Stimulated activated CD8-positive, alpha-beta memory T cell treated with anti-CD3 and anti-CD28 coated beads, Interleukin-7, amount 100 ng/mL, for 24 hours (primary cell): ENCODE measurements around the gene CAPN9.

Experiments used
- DNase-seq: peaks from one replicate; pipeline ENCODE4 v3.0.0-alpha.2; 2020; ENCODE audit warnings: low read depth

CAPN9 gene

GRCh38 chr1:230800891-230801840 is 54.0 kb downstream of the CAPN9 start:
- DNase-seq, result no peak

- no peak for DNase-seq
Observed at GRCh38 chr1:230804396-230804795, 57.2 kb downstream of the CAPN9 start.

- no peak for DNase-seq
Observed at GRCh38 chr1:230806552-230806951, 59.4 kb downstream of the CAPN9 start.

- no peak for DNase-seq
Observed at GRCh38 chr1:230807029-230807428, 59.8 kb downstream of the CAPN9 start.

- DNase-seq, result no peak
Observed at GRCh38 chr1:230807561-230808280, 60.5 kb downstream of the CAPN9 start.

GRCh38 chr1:230808281-230808872 is 61.2 kb downstream of the CAPN9 start:
- DNase-seq, result no peak

- DNase-seq, result no peak
Observed at GRCh38 chr1:230809256-230809990, 62.2 kb downstream of the CAPN9 start.

DNA sequence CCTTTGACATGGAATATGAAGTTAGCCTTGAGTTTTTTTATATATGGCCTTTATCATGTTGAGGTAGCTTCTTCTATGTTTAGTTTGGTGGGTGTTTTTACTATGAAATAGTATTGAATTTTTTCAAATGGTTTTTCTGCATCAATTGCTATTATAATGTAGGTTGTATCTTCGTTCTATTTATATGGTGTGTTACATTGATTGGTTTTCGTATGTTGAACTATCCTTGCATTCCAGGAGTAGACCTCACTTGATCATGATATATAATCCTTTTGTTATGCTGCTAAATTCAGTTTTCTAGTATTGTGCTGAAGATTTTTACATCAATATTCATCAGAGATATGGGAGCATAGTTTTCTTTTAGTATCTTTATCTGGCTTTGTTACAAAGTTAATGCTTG is 65.4 kb downstream of the CAPN9 start:
- DNase-seq, result no peak

GRCh38 chr1:230814949-230815692 is 67.9 kb downstream of the CAPN9 start:
- no peak for DNase-seq

- DNase-seq, result no peak
Observed at GRCh38 chr1:230816018-230816417, 68.8 kb downstream of the CAPN9 start.

- DNase-seq, result no peak
Observed at GRCh38 chr1:230818367-230818766, 71.2 kb downstream of the CAPN9 start.

DNA sequence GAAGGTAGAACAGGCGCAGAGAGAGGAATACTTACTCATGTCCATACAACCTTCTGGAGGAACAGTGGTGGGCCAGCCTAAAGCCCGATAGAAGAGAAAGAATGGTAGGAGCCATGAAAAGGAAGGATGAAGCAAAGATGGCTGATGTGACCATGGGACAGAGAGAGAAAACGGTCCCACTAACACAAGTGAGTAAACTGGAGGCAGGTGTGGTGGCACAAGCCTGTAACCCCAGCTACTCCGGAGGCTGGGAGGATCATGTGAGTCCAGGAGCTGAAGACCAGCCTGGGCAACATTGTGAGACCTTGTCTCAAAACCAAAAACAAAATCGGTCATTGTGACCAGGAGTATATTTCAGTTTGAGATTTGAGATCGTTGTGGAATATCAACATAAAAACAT is 71.7 kb downstream of the CAPN9 start:
- no peak for DNase-seq

- no peak for DNase-seq
Observed at GRCh38 chr1:230819976-230820375, 72.8 kb downstream of the CAPN9 start.

- DNase-seq, result no peak
Observed at GRCh38 chr1:230820568-230820967, 73.4 kb downstream of the CAPN9 start.

- no peak for DNase-seq
Observed at GRCh38 chr1:230821346-230821745, 74.2 kb downstream of the CAPN9 start.

DNA sequence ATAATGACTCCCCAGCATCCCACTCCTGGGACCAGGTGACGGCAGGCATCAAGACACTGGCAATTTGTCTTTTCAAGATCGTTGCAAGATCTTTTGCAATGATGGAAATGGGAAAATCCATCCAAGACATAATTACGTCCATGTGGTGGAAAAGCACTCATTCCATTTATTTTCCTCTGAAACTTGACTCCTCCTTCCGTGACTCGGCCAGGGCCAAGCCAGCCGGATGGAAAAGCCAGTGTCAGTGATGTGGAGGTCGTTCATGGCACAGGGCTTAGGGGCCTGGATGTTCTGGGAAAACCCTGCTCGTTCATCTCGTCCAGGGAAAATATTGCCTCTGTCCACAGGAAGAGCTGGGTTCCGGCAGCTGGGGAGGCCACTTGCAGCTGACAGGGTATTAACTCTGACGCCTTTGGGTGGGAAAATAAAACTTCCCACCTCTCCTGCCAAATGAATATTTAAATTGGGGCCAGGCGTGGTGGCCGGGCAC is 74.9 kb downstream of the CAPN9 start:
- DNase-seq, result no peak

DNA sequence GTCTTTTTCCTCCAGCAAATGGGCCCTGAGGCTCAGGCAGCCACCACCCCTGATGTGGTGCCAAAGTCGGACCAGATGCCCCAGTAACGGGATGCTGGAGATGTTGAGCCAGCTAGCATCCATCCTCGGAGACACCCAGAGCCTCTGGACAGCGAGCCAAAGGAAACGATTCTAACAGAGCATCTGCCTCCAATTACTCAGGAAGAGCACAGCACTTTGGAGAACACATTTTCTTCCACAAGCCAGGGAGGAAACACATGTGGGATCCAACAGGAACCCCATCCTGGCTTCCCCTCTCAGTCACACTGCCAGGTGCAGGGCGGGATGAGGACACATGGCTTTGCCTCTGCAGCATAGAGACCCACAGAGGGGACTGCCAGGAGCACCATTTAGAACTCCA is 76.2 kb downstream of the CAPN9 start:
- no peak for DNase-seq

GRCh38 chr1:230823931-230824381 is 76.8 kb downstream of the CAPN9 start:
- DNase-seq, result no peak

- no peak for DNase-seq
Observed at GRCh38 chr1:230824551-230824918, 77.3 kb downstream of the CAPN9 start.

DNA sequence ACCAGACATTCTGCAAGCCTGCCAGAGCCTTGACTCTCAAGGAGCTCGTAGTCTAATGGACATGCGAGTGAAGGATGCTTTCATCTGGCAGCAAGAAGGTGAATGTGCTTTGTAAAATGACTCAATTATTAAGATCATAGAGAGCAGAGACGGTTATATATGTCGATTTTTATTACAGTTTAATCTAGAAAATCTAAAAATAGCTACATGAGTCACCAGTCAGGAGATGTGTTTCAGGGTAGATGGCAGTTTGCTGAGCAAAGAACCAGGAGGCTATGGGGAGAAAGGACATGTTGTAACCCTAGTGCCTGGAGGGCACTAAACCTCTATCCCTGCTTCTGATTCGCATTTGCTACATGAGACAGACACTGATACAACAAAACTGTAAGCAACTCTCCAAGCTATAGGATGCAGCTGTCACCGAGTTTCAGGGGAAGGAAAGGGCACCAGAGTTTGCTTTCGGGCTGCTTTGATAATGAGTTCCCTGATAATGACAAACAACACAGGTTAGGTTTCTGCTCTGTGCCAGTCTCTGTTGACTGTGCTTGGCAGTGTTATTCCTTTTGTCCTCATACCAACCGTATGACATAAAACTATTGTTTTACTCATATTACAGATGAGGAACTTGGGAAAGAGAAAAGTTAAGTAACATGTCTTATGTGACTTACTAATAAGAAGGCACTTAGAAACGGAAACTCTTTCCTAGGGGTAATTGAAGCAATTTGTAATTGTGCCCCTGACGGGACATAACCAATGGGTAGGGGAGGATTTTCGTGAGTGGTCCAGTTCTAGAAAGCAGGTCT is 77.9 kb downstream of the CAPN9 start:
- no peak for DNase-seq
